ENCODE data around the gene NDC80. TPM values are rescaled to one million over a fixed set of nuclear protein-coding genes. Genes with fewer than 3 reads are reported as not detected.

NDC80 gene
- total and polyA plus RNA-seq, 9 of the 15 experiments (the other 6 are each of a cell fraction or from before 2014, with no cell fraction given): 65.2 to 97.9 (median 83.3) TPM

- no peak for TF ChIP-seq ZBTB26 (CRISPR knock-in tag; IDR thresholded peaks at IDR 0.05)
- no peak for TF ChIP-seq SRSF9 (IDR thresholded peaks at IDR 0.05; ENCODE audit: borderline replicate concordance, low read depth, low read length)
- no peak for TF ChIP-seq MTA1 (IDR thresholded peaks at IDR 0.05; ENCODE audit: borderline replicate concordance)
- TF ChIP-seq ARID1B (IDR thresholded peaks at IDR 0.05): no peak
- no peak for TF ChIP-seq CTCF (IDR thresholded peaks at IDR 0.05 in 2 of 3, conservative IDR thresholded peaks at IDR 0.05 in 1 of 3; ENCODE audit: insufficient read depth in 2 of 3, low read depth in 1 of 3, low read length in 3 of 3)
- TF ChIP-seq ZNF592 (IDR thresholded peaks at IDR 0.05): no peak
- no peak for TF ChIP-seq GABPB2 (CRISPR knock-in tag; conservative IDR thresholded peaks at IDR 0.05)
- no peak for TF ChIP-seq PPARD (CRISPR knock-in tag; IDR thresholded peaks at IDR 0.05)
- TF ChIP-seq ZNF512 (tag; IDR thresholded peaks at IDR 0.05): no peak
- TF ChIP-seq, protein P1, sequence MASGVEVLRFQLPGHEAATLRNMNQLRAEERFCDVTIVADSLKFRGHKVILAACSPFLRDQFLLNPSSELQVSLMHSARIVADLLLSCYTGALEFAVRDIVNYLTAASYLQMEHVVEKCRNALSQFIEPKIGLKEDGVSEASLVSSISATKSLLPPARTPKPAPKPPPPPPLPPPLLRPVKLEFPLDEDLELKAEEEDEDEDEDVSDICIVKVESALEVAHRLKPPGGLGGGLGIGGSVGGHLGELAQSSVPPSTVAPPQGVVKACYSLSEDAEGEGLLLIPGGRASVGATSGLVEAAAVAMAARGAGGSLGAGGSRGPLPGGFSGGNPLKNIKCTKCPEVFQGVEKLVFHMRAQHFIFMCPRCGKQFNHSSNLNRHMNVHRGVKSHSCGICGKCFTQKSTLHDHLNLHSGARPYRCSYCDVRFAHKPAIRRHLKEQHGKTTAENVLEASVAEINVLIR (CRISPR knock-in tag; IDR thresholded peaks at IDR 0.05): no peak
- TF ChIP-seq ESRRB (CRISPR knock-in tag; IDR thresholded peaks at IDR 0.05; ENCODE audit: borderline replicate concordance): no peak
- TF ChIP-seq DNMT1 (IDR thresholded peaks at IDR 0.05): no peak
- TF ChIP-seq ZNF764 (CRISPR knock-in tag; IDR thresholded peaks at IDR 0.05; ENCODE audit: low read depth): no peak; the same call in 1 of the 2 replicates
- TF ChIP-seq POLR2B (IDR thresholded peaks at IDR 0.05; ENCODE audit: low read depth, partially characterized antibody): no peak
- TF ChIP-seq, protein P2, sequence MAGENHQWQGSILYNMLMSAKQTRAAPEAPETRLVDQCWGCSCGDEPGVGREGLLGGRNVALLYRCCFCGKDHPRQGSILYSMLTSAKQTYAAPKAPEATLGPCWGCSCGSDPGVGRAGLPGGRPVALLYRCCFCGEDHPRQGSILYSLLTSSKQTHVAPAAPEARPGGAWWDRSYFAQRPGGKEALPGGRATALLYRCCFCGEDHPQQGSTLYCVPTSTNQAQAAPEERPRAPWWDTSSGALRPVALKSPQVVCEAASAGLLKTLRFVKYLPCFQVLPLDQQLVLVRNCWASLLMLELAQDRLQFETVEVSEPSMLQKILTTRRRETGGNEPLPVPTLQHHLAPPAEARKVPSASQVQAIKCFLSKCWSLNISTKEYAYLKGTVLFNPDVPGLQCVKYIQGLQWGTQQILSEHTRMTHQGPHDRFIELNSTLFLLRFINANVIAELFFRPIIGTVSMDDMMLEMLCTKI (IDR thresholded peaks at IDR 0.05; ENCODE audit: partially characterized antibody): no peak
- TF ChIP-seq ATF7 (IDR thresholded peaks at IDR 0.05): no peak
- peak; percentile 43; the same call in 1 of the 2 replicates for TF ChIP-seq PHF8 (IDR thresholded peaks at IDR 0.05; ENCODE audit: borderline replicate concordance, low read length)
- no peak for TF ChIP-seq SMARCB1 (IDR thresholded peaks at IDR 0.05; ENCODE audit: insufficient read length, low read depth)
These were observed 84.5 kb downstream of the NDC80 start (continued) for GRCh38 chr18:2655954-2656236.

All from K562 (cell line).